NB4 (cell line): ENCODE results near the gene SAFB.

ENCODE experiments used
- POLR2A ChIP-seq: IDR thresholded peaks from 2 replicates; pipeline ENCODE4 v1.6.1; 2011; ENCODE audit warnings: mild to moderate bottlenecking; ENCODE audit not compliant: insufficient read length; ENCODE audit errors: extremely low read depth
- TF ChIP-seq, protein P1 (sequence below): IDR thresholded peaks from one replicate; pipeline ENCODE4 v1.5.1; 2012; ENCODE audit warnings: low read depth, low read length

DNA sequence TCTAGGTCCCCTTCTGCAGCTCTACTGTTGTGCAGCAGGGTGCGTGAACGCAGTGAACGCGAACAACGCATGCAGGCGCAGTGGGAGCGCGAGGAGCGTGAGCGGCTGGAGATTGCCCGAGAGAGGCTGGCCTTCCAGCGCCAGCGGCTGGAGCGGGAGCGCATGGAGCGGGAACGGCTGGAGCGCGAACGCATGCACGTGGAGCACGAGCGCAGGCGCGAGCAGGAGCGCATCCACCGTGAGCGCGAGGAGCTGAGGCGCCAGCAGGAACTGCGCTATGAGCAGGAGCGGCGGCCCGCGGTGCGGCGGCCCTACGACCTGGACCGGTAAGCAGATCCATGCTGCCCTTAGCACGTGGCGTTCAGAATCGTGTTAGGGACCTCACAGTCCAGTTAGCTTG is 38.6 kb downstream of the SAFB start:
- no peak for TF ChIP-seq POLR2A
- TF ChIP-seq, protein P1, sequence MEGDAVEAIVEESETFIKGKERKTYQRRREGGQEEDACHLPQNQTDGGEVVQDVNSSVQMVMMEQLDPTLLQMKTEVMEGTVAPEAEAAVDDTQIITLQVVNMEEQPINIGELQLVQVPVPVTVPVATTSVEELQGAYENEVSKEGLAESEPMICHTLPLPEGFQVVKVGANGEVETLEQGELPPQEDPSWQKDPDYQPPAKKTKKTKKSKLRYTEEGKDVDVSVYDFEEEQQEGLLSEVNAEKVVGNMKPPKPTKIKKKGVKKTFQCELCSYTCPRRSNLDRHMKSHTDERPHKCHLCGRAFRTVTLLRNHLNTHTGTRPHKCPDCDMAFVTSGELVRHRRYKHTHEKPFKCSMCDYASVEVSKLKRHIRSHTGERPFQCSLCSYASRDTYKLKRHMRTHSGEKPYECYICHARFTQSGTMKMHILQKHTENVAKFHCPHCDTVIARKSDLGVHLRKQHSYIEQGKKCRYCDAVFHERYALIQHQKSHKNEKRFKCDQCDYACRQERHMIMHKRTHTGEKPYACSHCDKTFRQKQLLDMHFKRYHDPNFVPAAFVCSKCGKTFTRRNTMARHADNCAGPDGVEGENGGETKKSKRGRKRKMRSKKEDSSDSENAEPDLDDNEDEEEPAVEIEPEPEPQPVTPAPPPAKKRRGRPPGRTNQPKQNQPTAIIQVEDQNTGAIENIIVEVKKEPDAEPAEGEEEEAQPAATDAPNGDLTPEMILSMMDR = no peak
